Measurements from ENCODE around the gene SH3RF3.

- TF ChIP-seq CTCF (IDR thresholded peaks at IDR 0.05) (no peak), POLR2A (IDR thresholded peaks at IDR 0.05) (no peak)
Observed at GRCh38 chr2:109257653-109258052, 128.6 kb downstream of the SH3RF3 start.
